ENCODE measurements around the gene TMTC3.

TMTC3 gene

GRCh38 chr12:88227263-88227662 is 85.2 kb downstream of the TMTC3 start:
- DNase-seq (ENCODE audit: low read depth, low spot score), result no peak

- no peak for DNase-seq (ENCODE audit: low read depth, low spot score)
These were observed 85.8 kb downstream of the TMTC3 start for GRCh38 chr12:88227871-88228270.

GRCh38 chr12:88228720-88229119 is 86.6 kb downstream of the TMTC3 start:
- DNase-seq (ENCODE audit: low read depth, low spot score), result no peak

GRCh38 chr12:88230271-88230670 is 88.2 kb downstream of the TMTC3 start:
- no peak for DNase-seq (ENCODE audit: low read depth, low spot score)

GRCh38 chr12:88235183-88235833 is 93.2 kb downstream of the TMTC3 start:
- DNase-seq (ENCODE audit: low read depth, low spot score), result no peak

- no peak for DNase-seq (ENCODE audit: low read depth, low spot score)
These were observed 95.8 kb downstream of the TMTC3 start for GRCh38 chr12:88237954-88238353.

- no peak for DNase-seq (ENCODE audit: low read depth, low spot score)
These were observed 96.3 kb downstream of the TMTC3 start for GRCh38 chr12:88238406-88238805.

GRCh38 chr12:88241862-88242570 is 99.9 kb downstream of the TMTC3 start:
- DNase-seq (ENCODE audit: low read depth, low spot score), result no peak

GRCh38 chr12:88242571-88242925 is 100.4 kb downstream of the TMTC3 start:
- no peak for DNase-seq (ENCODE audit: low read depth, low spot score)

- no peak for DNase-seq (ENCODE audit: low read depth, low spot score)
These were observed 100.8 kb downstream of the TMTC3 start for GRCh38 chr12:88242939-88243338.

- DNase-seq (ENCODE audit: low read depth, low spot score), result no peak
These were observed 101.9 kb downstream of the TMTC3 start for GRCh38 chr12:88243982-88244381.

- no peak for DNase-seq (ENCODE audit: low read depth, low spot score)
These were observed 103.8 kb downstream of the TMTC3 start for GRCh38 chr12:88245905-88246304.

GRCh38 chr12:88247241-88247643 is 105.1 kb downstream of the TMTC3 start:
- DNase-seq (ENCODE audit: low read depth, low spot score), result no peak

- DNase-seq (ENCODE audit: low read depth, low spot score), result no peak
These were observed 106.5 kb downstream of the TMTC3 start for GRCh38 chr12:88248606-88249005.
